ENCODE data around the gene IGDCC3.

DNA sequence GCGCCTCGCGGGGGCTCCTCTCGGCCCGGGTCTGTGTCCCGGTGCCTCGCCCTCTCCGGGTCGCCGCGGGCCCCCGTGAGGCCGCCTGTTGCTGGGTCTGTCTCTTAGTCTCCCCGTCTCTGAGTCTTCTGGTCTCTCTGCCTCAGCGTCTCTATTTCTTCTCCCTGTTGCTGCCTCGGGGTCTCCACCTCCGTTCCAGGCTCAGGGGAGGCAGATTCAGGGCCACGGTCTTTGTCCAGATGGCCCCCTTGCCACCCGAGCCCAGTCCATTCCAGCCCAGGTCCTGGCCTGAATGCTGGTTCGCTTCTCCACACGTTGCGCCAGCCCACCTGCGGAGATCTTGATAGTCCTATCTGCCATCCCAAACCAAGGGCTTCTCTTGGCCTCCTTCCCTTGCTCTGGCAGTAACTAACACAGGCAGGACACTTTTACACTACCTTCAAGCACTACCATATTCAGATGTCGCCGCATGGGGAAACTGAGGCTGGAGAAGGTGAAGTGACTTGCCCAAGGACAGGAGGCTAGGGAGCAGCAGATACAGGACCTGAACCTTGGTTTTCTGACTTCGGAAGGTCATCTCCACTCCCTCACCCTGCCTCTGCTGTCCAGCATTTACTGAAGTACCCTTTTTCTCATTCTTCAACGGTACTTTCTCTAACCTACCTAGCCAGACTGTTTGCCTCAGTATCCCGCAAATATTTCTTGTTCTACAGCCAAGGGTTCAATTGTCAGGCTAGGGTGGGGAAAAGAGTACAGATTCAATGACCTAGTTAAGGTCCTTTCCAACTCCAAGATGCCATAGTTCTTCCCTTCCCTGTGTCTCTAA is 45.6 kb upstream of the IGDCC3 start:
- TF ChIP-seq, protein P1, sequence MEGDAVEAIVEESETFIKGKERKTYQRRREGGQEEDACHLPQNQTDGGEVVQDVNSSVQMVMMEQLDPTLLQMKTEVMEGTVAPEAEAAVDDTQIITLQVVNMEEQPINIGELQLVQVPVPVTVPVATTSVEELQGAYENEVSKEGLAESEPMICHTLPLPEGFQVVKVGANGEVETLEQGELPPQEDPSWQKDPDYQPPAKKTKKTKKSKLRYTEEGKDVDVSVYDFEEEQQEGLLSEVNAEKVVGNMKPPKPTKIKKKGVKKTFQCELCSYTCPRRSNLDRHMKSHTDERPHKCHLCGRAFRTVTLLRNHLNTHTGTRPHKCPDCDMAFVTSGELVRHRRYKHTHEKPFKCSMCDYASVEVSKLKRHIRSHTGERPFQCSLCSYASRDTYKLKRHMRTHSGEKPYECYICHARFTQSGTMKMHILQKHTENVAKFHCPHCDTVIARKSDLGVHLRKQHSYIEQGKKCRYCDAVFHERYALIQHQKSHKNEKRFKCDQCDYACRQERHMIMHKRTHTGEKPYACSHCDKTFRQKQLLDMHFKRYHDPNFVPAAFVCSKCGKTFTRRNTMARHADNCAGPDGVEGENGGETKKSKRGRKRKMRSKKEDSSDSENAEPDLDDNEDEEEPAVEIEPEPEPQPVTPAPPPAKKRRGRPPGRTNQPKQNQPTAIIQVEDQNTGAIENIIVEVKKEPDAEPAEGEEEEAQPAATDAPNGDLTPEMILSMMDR (IDR thresholded peaks at IDR 0.05), result no peak
- TF ChIP-seq POLR2A (IDR thresholded peaks at IDR 0.05), result no peak

Data from uterus (tissue), 2 donors.